GM23338 (cell line): ENCODE measurements around the gene ZBTB48.

Experiments used
- CREB1 ChIP-seq: fragments of 250-450 bp; sonication (Bioruptor Pico); IDR thresholded peaks from 2 replicates; pipeline ENCODE4 v1.5.0; 2020; ENCODE audit warnings: low read depth, mild to moderate bottlenecking, moderate library complexity
- ETS1 ChIP-seq: IDR thresholded peaks from 2 replicates; pipeline ENCODE4 v1.6.1; 2016; ENCODE audit warnings: antibody characterized with exemption
- EZH2 ChIP-seq: fragments of 200-600 bp; sonication (generic); IDR thresholded peaks from one replicate; pipeline ENCODE4 v1.8.0; 2017; ENCODE audit warnings: antibody characterized with exemption, mild to moderate bottlenecking, low read depth; ENCODE audit not compliant: unreplicated experiment
- EZH2phosphoT487 ChIP-seq: fragments of 200-600 bp; sonication (generic); IDR thresholded peaks from one replicate; pipeline ENCODE4 v1.8.1; 2018; ENCODE audit warnings: antibody characterized with exemption; ENCODE audit not compliant: unreplicated experiment
- JUNB ChIP-seq: IDR thresholded peaks from one replicate; pipeline ENCODE4 v1.6.1; 2016; ENCODE audit warnings: antibody characterized with exemption; ENCODE audit not compliant: unreplicated experiment
- POLR2AphosphoS5 ChIP-seq: IDR thresholded peaks from 2 replicates; pipeline ENCODE4 v1.6.1; 2016; ENCODE audit warnings: antibody characterized with exemption, low read depth
- REST ChIP-seq: IDR thresholded peaks from one replicate; pipeline ENCODE4 v1.6.1; 2018; ENCODE audit warnings: antibody characterized with exemption; ENCODE audit not compliant: unreplicated experiment
- STAT1 ChIP-seq: IDR thresholded peaks from one replicate; pipeline ENCODE4 v1.6.1; 2016; ENCODE audit warnings: antibody characterized with exemption; ENCODE audit not compliant: unreplicated experiment
- ZNF331 ChIP-seq: fragments of 250-450 bp; sonication (Bioruptor Pico); IDR thresholded peaks from 2 replicates; pipeline ENCODE4 v1.5.0; 2020; ENCODE audit warnings: low read depth, mild to moderate bottlenecking, moderate library complexity
- TF ChIP-seq, protein P1 (sequence below), 2 experiments: fragments of 200-600 bp in 1 of 2; sonication (generic) in 1 of 2; conservative IDR thresholded peaks; 2 replicates each; pipeline versions ENCODE4 v1.5.1 to v1.6.1; 2016 to 2017; ENCODE audit warnings: antibody characterized with exemption in 2 of 2, low read depth in 2 of 2, mild to moderate bottlenecking in 2 of 2, moderate library complexity in 1 of 2

DNA sequence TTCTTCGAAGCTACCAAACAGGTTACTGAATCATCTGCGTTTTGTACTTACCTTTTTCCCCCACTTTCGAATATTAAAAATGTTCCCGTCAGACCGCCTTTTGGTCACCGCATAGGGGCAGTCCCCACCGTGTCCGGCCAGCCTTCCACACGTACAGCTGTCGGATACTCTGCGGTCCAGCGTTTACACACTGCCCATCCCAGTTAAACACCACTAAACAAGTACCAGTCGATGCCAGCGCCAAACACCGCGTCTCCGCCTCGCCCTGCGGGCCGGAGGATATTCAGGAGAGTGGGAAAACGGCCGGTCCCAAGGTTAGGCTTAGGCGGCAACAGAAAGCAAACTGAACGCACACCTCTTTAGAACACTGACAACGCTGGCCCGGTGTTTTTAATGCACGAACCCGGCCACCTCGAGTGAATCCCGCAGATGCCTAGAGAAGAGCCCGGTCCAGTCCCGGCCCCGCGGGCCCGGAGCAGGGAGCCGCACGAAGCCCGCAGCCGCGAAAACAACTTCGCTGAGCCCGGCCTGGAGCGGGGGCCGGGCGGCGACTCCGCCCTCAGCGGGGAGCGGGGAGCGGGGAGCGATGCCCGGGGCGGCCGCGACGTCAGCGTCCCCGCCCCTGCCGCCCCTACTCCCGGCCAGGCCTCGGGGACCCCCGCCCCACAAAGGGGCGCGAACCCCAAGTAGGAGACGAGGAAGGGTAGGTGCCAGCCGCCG is 33.0 kb downstream of the ZBTB48 start:
- TF ChIP-seq, protein P1, sequence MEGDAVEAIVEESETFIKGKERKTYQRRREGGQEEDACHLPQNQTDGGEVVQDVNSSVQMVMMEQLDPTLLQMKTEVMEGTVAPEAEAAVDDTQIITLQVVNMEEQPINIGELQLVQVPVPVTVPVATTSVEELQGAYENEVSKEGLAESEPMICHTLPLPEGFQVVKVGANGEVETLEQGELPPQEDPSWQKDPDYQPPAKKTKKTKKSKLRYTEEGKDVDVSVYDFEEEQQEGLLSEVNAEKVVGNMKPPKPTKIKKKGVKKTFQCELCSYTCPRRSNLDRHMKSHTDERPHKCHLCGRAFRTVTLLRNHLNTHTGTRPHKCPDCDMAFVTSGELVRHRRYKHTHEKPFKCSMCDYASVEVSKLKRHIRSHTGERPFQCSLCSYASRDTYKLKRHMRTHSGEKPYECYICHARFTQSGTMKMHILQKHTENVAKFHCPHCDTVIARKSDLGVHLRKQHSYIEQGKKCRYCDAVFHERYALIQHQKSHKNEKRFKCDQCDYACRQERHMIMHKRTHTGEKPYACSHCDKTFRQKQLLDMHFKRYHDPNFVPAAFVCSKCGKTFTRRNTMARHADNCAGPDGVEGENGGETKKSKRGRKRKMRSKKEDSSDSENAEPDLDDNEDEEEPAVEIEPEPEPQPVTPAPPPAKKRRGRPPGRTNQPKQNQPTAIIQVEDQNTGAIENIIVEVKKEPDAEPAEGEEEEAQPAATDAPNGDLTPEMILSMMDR (conservative IDR thresholded peaks at IDR 0.05; ENCODE audit: low read depth in 2 of 2), result no peak
- TF ChIP-seq EZH2phosphoT487 (no peak), JUNB (no peak), POLR2AphosphoS5 (no peak), REST (no peak), ETS1 (no peak), EZH2 (no peak), ZNF331 (CRISPR knock-in tag) (no peak), CREB1 (CRISPR knock-in tag) (no peak; the same call in none of the 2 replicates), STAT1 (no peak)
